GM18517 (cell line): ENCODE measurements around the gene RPP25L.

ENCODE experiments used
- ATAC-seq: cut with Tn5 transposase; IDR thresholded peaks from one replicate; pipeline ENCODE4 v1.9.1; 2021; ENCODE audit warnings: mild to moderate bottlenecking, moderate library complexity; ENCODE audit not compliant: unreplicated experiment

RPP25L gene

DNA sequence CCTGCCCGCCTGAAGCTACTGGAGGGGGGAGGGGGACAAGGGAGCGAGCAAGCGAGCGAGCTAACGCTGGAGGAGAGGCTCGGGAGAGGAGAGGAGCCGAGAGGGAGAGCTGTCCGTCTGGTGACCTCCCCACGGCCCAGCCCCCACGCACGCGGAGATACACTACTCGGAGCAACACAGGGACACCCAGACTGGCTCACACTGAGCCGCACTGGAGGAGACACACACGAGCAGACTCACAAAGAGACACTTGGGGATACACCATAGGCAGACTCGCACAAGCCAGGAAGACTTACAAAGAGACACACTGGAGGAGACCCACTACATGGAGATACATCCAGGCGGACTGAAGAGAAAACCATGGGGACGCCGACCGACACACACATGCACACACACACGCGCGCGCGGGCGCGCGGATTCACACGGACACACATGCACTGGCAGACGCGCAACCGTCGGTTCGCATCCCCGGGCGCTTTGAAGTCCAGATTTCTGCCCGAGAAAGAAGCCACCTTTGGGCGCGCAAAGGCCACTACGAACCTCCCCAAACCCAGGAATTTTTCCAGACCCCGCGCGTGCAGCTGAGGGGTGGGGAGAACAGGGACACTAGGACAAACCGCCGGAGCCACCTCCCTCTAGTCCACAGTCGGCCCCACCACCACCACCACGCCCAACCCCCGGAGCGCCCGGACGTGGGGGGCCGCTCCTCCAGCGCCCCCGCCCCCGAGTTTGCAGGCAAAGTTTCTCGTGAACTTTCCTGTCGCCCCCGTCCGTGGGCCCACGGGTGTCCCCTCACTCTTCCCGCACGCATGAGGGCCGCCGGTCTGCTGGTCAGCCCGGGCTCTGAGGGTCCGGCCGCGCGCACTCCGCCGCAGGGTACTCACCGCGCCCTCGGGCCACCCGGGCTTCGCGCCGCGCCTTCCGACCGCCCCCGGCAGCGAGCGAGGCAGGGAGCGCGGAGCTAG lies 22.9 kb downstream of the RPP25L start:
- ATAC-seq, result no peak

DNA sequence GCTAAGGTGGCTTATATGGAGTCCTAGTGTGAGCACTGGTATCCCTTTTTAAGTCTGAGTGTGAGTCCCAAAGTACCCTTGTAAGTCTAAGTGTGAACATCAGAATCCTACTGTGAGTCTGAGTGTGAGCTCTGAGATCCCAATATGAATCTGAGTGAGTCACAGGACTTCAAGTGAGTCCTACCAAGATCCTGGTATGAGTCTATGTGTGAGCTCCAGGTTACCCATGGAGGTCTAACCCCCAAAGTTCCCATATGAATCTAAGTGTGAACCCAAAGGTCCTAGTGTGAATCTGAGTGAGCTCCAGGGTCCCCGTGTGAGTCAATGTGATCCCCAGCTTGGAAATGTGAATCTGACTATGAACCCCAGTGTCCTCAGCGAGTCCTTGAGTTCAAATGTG lies 24.6 kb downstream of the RPP25L start:
- ATAC-seq, result no peak

DNA sequence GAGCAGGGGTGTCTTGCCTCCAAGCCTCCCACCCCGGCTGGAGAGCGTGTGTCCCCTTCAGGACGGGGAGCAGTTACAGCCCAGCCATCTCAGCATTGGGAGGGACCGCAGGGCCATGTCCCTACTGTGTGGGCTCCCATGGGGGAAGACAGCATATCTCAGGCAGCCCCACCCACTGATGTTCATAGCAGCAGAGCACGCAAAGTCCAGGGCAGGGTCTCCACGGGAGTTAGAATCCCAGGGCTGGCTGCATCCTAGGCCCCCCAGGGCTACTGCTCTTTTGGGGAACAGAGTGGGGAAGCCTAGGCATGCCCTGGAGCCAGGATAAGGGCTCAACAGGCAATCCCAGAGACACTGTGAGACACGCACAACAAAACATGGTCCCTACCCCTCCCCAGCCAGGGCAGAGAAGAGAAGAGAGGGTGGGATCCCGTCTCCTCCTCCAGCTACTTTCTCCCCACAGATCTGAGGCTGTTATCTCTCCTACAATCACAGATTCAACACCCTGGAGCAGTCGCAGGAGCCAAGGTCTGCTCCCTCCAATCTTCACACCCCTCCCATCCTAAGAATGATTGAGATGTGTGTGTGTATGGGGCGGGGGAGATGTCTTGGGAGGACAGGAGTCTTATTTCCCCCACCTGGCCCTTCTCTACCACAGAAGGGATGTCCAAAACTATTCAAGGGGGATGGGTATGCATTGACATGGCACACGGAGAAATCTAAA lies 25.8 kb downstream of the RPP25L start:
- no peak for ATAC-seq

DNA sequence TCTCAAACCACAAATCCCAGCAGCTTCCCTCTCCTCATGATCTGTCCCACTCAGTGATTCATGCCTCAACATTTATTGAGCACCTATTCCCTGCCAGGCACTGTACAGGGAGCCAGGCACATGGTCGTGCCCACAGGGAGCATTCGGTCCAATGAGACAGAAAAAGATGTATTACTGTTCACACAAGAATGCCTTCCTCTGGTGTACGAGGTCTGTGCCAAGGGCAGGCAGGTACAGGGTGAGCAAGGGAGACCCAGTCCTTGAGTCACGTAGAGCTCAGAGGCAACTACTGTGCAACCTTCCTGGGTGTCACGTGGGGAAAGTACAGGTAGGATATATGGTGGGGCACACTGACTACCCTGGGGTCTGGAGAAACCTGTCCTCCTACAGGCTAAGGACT lies 26.9 kb downstream of the RPP25L start:
- no peak for ATAC-seq

DNA sequence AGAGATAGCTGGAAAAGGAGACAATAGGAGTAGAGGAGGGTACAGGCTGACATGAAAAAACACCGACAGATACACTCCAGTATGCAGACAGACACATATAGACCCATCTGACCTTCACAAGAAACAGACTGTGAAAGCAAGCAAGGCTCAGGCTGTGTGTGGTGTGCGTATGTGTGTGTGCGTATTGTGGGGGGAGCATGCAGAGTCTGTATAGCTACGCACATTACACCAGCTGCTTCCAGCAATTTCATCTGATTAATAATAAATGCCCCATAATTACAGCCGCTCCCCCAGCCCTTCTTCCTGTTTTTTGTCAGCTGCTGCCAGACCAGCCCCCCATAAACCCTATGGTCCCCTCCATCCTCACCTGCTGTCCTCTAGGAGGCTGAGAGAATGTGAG lies 29.1 kb downstream of the RPP25L start:
- ATAC-seq, result no peak

DNA sequence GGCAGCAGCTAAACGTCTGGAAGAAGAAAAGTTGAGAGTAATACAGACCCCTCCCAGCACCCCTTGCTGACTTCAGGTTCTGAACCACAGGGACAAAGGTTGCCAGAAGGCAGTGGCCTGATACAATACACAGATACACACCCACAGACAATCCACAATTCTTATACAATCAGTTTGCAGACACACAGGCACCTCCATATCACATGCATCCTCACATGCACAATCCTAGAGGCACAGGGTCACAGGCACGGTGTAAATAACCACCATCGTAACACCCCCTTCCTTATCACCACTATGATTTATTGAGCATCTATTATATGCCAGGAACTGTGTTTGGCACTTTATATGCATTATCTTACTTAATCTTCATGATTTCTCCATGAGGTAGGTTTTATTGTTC lies 30.6 kb downstream of the RPP25L start:
- no peak for ATAC-seq

DNA sequence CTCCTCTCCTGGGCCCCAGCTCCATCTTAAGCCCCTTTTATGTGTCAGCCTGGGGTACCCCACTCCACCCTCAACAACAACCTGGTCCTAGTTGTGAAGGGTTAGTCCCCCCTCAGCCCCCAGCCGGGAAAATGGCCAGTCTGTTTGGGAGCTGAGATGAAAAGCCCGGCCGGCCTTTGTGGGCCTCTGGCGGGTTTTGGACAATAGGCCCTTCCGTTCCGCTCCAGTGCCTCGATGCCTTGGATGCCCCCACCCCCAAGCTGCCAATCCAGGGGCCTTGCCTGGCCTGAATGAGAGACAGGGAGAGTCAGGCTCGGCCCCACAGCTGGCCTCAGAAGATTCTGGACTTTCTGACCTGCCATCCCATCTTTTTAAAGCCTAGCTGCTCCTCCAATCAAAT lies 31.5 kb downstream of the RPP25L start:
- ATAC-seq, result no peak

DNA sequence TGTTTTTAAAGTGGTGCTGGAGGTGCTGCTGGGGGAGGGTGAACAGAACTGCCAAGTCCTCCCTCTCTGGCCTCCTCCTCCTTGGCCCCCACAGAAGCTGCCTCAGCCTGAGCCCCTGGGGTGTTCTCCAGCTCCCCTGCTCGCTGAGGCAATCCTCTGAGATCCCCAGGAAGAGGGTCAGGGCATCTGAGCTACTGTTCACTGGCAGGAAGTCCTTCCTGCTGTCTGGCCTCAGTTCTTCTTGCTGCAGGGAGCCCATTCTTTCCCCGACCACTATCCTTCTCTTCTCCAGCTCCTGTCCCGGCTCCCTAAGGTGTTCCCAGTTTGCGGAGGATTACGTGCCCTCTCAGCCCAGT lies 32.1 kb downstream of the RPP25L start:
- no peak for ATAC-seq

DNA sequence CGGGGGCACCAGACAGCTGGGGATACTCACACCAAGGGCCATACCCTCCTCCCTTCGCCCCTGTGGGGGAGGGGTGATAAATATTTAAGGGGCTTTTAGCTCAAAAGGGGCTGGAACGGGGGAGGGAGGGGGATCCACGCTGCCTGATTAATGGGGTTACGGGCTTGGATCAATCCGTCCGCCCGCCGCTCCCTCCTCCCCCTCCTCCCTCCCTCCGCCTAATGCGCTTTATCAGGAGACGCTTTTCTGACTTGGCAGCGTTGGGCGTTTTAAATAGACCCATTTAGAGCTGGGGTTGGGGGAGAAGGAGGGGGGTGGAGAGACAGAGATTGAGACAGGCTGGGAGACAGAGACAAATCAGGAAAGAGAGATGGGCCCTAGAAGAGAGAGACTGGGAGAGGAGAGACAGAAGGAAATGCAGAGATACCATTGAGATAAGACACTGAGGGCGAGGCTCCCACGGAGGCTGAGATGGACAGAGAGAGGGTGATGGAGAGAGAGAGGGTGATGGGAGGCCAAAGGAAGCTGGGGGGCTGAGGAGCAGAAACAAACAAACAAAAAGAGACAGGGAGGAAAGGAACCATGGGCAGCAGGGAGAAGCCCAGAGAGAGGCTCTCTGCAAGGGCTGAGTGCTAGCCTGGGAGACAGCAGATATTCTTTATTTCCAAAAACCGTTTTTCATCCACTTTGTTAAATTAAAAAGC lies 32.6 kb downstream of the RPP25L start:
- no peak for ATAC-seq

DNA sequence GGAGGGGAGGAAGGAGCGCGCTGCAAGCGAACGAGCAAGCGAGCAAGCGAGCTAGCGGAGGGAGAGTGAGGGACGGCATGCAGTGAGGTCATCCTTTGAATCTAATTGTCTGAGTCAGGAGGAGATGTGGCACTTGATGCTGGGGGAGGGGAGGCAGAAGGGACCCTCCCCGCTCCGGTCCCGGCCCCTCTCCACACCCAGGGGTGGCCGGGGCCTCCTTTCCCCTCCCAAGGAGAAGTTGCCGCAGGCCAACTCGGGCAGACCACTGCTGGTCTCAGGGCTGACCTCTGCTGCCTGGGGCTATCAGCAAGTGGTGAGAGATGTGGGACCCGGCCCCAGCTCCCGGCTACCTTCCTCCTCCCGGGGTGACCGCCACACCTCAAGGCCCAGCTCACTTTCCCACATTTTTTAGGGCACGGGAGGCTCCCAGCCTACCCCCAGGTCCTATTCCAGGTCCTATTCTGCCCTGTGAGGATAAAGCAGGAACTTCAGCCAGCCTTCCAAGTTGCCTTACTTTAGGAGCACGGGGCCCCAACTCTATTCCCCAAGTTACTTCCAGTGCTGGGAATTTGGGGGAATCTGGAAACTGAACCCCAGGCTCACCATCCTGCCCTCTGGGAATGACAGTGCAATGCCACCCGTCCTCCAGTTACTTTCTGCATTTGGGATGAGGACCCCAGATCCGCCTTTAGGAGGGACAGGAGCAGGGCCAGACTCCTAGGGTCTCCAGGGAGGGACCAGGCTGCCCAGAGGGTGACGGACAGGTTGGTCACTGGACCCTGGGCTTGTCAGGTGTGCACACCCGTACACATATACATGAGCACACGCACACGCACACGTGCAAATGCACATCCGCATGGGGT lies 33.4 kb downstream of the RPP25L start:
- no peak for ATAC-seq

DNA sequence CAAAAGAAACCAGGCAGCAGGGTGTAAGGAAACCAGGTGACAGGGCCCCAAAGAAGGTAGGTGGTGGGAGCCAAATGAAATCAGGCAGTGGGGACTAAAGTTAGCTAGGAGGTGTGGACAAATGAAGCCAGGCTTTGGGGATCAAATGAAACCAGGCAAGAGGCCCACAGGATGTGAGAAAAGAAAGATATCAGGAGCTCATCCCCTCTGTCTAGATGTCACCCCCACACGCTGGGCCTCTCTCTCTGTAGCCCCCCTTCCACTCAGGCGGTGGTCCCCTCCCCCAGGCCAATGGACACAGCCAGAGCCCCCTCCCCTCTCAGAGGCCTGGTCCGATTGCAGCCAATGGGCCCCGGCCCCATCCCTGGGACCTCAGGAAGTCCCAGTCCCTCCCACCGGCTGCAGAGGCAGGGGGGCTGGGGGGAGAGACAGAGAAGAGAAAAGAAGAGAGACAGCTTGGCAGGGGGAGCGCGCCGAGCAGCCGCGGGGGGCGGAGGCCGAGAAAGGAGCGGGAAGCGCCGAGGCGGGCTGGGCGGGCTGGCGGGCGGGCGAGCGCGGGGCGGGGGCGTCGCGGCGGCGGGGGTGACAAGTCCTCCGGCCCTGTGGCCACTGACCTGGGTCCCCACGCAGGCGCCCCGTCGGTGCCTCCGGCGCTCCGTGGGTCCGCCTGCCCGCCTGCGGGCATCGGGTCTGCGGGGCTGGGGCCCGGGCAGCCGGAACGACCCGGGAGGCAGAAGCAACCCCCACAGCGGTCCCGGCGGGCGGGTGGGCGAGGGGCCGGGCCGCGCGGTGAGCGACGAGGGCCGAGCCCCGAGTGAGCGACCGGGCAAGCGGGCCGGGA lies 34.3 kb downstream of the RPP25L start:
- ATAC-seq, result no peak

DNA sequence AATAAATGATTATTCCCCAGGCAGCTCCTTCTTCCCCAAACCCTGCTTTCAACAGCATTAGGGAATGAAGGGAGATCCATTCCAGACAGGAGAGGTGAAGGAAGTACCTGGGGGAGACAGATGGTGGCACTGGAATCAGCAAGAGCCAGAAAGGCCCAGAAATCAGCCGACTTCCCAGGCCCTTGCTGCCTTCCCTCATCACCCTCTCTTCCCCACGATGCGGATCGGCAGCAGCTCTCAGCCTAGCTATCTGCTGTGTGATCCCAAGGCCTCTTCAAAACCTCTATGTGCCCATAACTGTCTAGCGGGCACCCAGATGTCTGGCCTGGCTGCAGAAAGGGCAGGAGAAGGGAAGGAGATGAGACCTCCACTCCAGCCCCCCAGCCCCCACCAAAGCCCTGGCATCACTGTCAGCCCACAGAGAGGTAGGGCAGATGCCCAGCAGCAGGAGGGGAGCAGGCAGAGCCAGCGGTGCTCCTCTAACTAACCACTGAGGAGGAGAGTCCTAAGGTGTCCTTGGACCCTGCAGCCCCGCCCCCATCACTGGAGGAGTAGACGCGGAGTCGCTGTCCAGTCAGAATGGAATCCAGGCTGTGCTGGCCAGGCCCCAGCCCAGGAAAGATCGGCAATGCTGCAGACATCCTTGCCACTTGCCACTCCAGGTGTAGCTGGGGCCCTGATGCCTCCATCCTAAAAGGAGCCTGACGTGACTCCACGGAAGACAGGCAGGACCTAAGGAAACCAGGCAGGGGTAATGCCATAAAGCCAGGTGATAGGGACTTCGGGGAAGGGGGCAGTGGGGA lies 35.1 kb downstream of the RPP25L start:
- no peak for ATAC-seq

DNA sequence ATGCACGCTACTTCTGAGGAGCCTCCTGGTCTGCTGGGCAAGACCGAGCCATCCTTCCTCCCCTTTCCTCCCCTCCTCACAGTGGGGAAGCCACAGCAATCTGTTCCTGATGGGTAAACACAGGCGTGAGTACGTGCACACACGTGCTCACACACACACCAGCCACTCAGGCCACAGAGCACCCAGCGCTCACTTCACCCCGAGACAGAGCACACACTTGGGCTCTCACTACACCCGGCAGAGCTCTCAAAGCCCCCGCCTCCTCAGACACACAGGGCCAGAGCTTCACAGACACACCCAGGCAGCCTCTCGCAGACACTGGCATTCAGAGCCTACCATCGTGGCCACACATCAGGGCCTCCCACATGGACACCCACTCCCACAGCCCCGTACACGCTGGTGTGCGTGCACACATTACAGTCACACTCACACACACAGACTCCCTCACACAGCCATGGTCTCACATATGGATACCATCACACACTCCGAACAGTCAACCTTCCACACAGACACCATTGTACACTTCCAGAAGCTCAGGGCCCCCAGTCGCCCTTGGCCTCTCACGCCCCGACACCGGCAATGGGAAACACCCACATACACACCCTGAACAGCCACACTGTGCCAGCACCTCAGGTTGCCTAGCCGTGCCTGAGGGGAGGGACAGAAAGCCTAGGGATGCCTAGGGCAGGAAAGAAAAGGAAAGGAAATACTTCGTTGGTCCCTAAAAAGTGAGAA lies 35.9 kb downstream of the RPP25L start:
- ATAC-seq, result no peak

DNA sequence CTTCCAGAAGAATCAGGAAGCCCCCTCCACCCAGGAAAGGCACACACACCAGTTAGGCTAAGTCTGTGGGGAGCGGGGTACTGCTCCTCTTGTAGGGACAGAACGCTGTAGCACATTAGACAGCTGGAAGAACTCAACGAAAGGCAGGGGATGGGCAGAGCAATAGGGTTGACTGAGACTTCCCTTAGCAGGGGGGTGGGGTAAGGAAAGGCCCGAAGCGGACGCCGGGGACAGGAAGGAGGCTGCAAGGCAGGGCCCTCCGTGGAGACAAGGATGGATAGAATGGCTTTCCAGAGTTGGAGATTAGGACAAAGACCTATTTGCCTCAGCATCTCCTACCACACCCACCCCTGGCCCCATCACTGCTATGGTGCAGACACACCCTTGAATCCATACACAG lies 36.7 kb downstream of the RPP25L start:
- ATAC-seq, result no peak

DNA sequence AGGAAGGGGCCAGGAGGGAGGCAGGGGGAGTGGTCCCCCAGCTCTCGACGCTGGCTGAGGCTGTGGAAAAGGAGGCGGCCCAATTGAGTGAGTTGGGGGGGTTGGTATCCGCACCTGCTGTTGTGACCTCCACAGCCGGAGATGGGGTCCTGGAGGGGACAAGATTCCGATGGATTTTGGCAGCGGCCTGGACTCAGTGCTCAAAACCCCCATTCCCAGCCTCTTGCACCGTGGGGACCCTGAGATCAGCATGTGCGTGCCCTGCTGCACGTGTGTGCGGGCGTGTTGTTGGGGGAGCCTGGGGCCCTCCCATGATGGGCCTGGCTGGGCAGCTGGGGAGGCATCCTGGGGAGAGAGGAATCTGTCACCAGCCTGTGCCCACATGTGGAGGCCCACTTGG lies 37.3 kb downstream of the RPP25L start:
- ATAC-seq, result no peak

DNA sequence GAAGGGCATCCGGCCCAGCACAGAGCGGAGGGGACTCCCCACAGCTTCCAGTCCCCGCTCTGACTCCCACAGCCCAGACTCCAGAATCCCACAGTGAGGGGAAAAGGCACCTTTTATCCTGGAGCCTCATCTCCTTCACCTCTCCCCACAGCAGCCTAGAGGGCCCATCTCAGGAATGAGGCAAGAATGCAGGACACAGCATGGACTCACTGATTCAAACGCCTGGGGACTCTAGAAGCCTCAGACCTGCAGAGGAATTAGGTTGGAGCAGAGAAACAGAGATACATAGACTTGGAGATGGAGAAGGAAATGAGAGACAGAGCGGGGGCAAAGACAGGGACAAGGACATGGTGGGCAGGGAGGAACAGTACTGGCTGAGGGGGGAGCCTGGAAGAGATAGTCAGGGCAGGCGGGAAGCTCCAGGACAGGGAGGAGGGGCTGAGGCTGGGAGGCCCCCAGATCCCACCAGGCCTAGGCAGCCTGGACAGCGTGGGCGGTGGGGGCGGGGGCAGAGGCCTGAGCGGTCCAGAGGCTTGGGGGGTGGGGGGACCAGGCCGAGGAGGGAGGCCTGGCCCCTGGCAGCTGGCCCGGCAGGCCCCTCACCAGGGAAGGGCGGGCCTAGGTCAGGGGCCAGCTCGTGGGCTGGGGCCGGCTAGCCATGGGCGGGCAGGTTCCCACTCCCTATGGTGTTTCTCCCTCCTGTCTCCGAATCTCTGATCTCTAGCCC lies 38.1 kb downstream of the RPP25L start:
- ATAC-seq, result no peak

DNA sequence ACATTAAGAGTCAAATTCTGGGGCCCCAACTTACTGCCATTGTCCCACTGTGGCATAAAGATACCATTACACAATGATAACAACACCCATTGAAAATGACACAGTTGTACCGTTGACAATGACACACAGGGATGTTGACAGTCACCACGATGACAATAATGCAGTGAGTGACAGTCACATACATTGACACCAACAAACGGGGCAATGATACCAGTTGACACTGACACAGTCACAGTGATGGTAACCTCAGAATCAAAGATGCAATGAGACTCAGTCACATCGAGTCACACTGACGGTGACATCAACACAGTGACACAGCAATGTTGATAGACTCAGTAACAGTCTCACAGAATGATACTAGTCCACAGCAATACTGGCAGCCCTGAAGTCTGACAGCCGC lies 39.3 kb downstream of the RPP25L start:
- ATAC-seq, result no peak

DNA sequence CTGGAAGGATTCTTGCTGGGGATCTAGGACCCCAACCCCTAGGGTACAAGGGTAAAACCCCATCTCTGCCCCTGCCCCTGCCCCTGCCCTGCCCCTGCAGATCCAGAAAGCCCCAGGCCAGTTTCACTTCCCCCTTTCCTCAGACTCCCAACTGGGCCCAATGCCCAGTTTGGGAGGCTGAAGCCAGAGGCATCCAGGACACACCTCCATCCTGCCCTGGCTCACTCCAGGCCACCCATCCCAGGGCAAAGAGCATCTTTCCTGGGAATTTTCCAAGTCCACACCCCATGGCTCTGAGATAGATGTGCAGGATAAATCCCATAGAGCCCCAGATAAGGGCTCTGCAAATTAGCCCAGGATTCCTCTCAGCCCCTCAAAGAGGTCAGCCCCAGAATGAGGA lies 39.8 kb downstream of the RPP25L start:
- ATAC-seq, result no peak
